SK-N-SH (cell line): Measurements from ENCODE around the gene C11orf91. TPM values are rescaled to one million over a fixed set of nuclear protein-coding genes. Genes with fewer than 3 reads are reported as not detected.

Source experiments
- CTCF ChIA-PET: fragments of 300-600, 350-600 bp; formaldehyde crosslinking; extraction: SDS; loops from one replicate; lab custom pipeline; 2021; lab: Yijun Ruan, JAX
- POLR2A ChIA-PET: fragments of 350-600 bp; sonication (Branson Sonifier 250); formaldehyde crosslinking; extraction: SDS; loops from one replicate; lab custom pipeline; 2020; ENCODE audit warnings: antibody characterized with exemption, inconsistent platforms; lab: Yijun Ruan, JAX
- DNase-seq: peaks from one replicate; pipeline ENCODE4 v3.0.0; 2012
- H2AFZ ChIP-seq: fragments of 200-600 bp; sonication (generic); 2 replicates; pipeline ENCODE4 v1.8.1; 2016; ENCODE audit warnings: antibody characterized with exemption, mild to moderate bottlenecking, low read depth
- H3F3A ChIP-seq: fragments of 200-600 bp; sonication (generic); replicated peaks from 2 replicates; pipeline ENCODE3; 2016; ENCODE audit warnings: antibody characterized with exemption, mild to moderate bottlenecking; ENCODE audit not compliant: insufficient read depth
- H3K27ac ChIP-seq, 2 experiments: fragments of 200-500 bp in 1 of 2; fragments of 200-600 bp in 1 of 2; sonication (Bioruptor generic) in 1 of 2; sonication (generic), shearing (Covaris generic) in 1 of 2; 2 replicates each; pipeline versions ENCODE4 v1.5.1 to v1.6.1; 2014 to 2016; ENCODE audit warnings: low read depth in 2 of 2, inconsistent platforms in 1 of 2, low read length in 1 of 2, mild to moderate bottlenecking in 1 of 2, mixed read lengths in 1 of 2
- H3K27me3 ChIP-seq: fragments of 200-600 bp; sonication (generic), shearing (Covaris generic); 2 replicates; pipeline ENCODE4 v1.6.1; 2016; ENCODE audit warnings: mixed run types; ENCODE audit not compliant: insufficient read depth
- H3K36me3 ChIP-seq, 2 experiments: fragments of 200-500 bp in 1 of 2; fragments of 200-600 bp in 1 of 2; sonication (Bioruptor generic) in 1 of 2; sonication (generic) in 1 of 2; replicated peaks in 1 of 2; 2 replicates each; pipeline versions ENCODE3 to v1.5.1; 2014 to 2016; ENCODE audit warnings: low read length in 1 of 2, mild to moderate bottlenecking in 1 of 2; ENCODE audit not compliant: insufficient read depth in 2 of 2, control insufficient read depth in 1 of 2
- H3K4me1 ChIP-seq, 2 experiments: fragments of 200-500 bp in 1 of 2; fragments of 200-600 bp in 1 of 2; sonication (Bioruptor generic) in 1 of 2; sonication (generic), shearing (Covaris generic) in 1 of 2; 2 replicates each; pipeline versions ENCODE4 v1.5.1 to v1.6.1; 2014 to 2016; ENCODE audit warnings: low read depth in 1 of 2, low read length in 1 of 2, mixed run types in 1 of 2; ENCODE audit not compliant: insufficient read depth in 2 of 2, control insufficient read depth in 1 of 2
- H3K4me2 ChIP-seq: fragments of 200-600 bp; sonication (generic), shearing (Covaris generic); 2 replicates; pipeline ENCODE4 v1.6.1; 2017; ENCODE audit warnings: mixed run types
- H3K4me3 ChIP-seq, 2 experiments: fragments of 200-500 bp in 1 of 2; fragments of 200-600 bp in 1 of 2; sonication (Bioruptor generic) in 1 of 2; sonication (generic), shearing (Covaris generic) in 1 of 2; 2 replicates each; pipeline versions ENCODE4 v1.5.1 to v1.8.1; 2014 to 2016; ENCODE audit warnings: low read depth in 2 of 2, inconsistent platforms in 1 of 2, low read length in 1 of 2, mild to moderate bottlenecking in 1 of 2, mixed read lengths in 1 of 2, moderate library complexity in 1 of 2
- H3K79me2 ChIP-seq: fragments of 200-600 bp; sonication (generic); 2 replicates; pipeline ENCODE4 v1.8.1; 2017; ENCODE audit warnings: mild to moderate bottlenecking; ENCODE audit not compliant: insufficient read depth
- H3K9ac ChIP-seq: fragments of 200-600 bp; sonication (generic); 2 replicates; pipeline ENCODE4 v1.6.1; 2017; ENCODE audit warnings: mixed run types
- H3K9me2 ChIP-seq: fragments of 200-600 bp; sonication (generic); 2 replicates; pipeline ENCODE4 v1.6.1; 2017; ENCODE audit warnings: mixed run types
- H3K9me3 ChIP-seq: fragments of 200-600 bp; sonication (generic); 2 replicates; pipeline ENCODE4 v1.6.1; 2017; ENCODE audit warnings: mixed run types, mild to moderate bottlenecking, moderate library complexity
- H4K20me1 ChIP-seq: fragments of 200-600 bp; sonication (generic); 2 replicates; pipeline ENCODE4 v1.6.1; 2017; ENCODE audit warnings: mild to moderate bottlenecking, mixed run types; ENCODE audit not compliant: insufficient read depth
- ELF1 ChIP-seq: IDR thresholded peaks from 2 replicates; pipeline ENCODE4 v1.4.0; 2012
- EZH2phosphoT487 ChIP-seq: fragments of 200-600 bp; sonication (generic); IDR thresholded peaks from 2 replicates; pipeline ENCODE4 v1.6.1; 2017; ENCODE audit warnings: low read depth, mixed run types, mild to moderate bottlenecking, antibody characterized with exemption, moderate library complexity, borderline replicate concordance
- FOXJ3 ChIP-seq: sonication (generic); formaldehyde crosslinking; IDR thresholded peaks from 2 replicates; pipeline ENCODE4 v1.5.1; 2020; ENCODE audit warnings: mild to moderate bottlenecking, missing genetic modification reagents
- GABPA ChIP-seq: IDR thresholded peaks from 2 replicates; pipeline ENCODE4 v1.4.0; 2012; ENCODE audit warnings: low read depth, mild to moderate bottlenecking
- JUND ChIP-seq: IDR thresholded peaks from 2 replicates; pipeline ENCODE4 v1.4.0; 2012
- MEF2A ChIP-seq: IDR thresholded peaks from 2 replicates; pipeline ENCODE4 v1.4.0; 2012; ENCODE audit warnings: low read depth, borderline replicate concordance
- MXI1 ChIP-seq: IDR thresholded peaks from 2 replicates; pipeline ENCODE4 v1.6.1; 2012; ENCODE audit warnings: mild to moderate bottlenecking, low read depth, low read length, improper control_type of control experiment
- NFIC ChIP-seq: IDR thresholded peaks from 2 replicates; pipeline ENCODE4 v1.4.0; 2012; ENCODE audit warnings: borderline replicate concordance
- NRF1 ChIP-seq: IDR thresholded peaks from 2 replicates; pipeline ENCODE4 v1.6.1; 2012; ENCODE audit warnings: low read depth, mild to moderate bottlenecking, low read length
- REST ChIP-seq: IDR thresholded peaks from 2 replicates; pipeline ENCODE4 v1.6.1; 2012; ENCODE audit warnings: mild to moderate bottlenecking, low read depth, low read length, moderate library complexity
- RFX5 ChIP-seq: IDR thresholded peaks from 2 replicates; pipeline ENCODE4 v1.6.1; 2012; ENCODE audit warnings: mild to moderate bottlenecking, improper control_type of control experiment, low read length
- RXRA ChIP-seq: IDR thresholded peaks from 2 replicates; pipeline ENCODE4 v1.4.0; 2012; ENCODE audit warnings: low read depth, mild to moderate bottlenecking, borderline replicate concordance
- SIN3A ChIP-seq: IDR thresholded peaks from 2 replicates; pipeline ENCODE4 v1.6.1; 2012; ENCODE audit warnings: low read depth, mild to moderate bottlenecking, low read length, moderate library complexity, borderline replicate concordance
- SMC3 ChIP-seq: IDR thresholded peaks from 2 replicates; pipeline ENCODE4 v1.6.1; 2012; ENCODE audit warnings: low read depth, low read length, improper control_type of control experiment
- TAF1 ChIP-seq: IDR thresholded peaks from 2 replicates; pipeline ENCODE4 v1.6.1; 2012; ENCODE audit warnings: low read depth, mild to moderate bottlenecking, low read length, moderate library complexity, borderline replicate concordance
- WGBS: methylation state at CpG from one replicate; pipeline ENCODE4 v1.1.6; 2017; ENCODE audit warnings: low lambda C conversion rate; 5-methylcytosine and 5-hydroxymethylcytosine counted together
- polyA plus RNA-seq, 3 experiments: library from polyadenylated mRNA; depleted of rRNA; stranded (reverse); fragments of >200 nt; gene quantifications; 2 replicates each; pipeline ENCODE4 v1.2.3, GENCODE V29; 2012
- TF ChIP-seq, protein P1 (sequence below): fragments of 150-350 bp; IDR thresholded peaks from 2 replicates; pipeline ENCODE4 v1.6.1; 2016; ENCODE audit warnings: mild to moderate bottlenecking, low read depth, low read length
- TF ChIP-seq, protein P2 (sequence below): fragments of 150-350 bp; IDR thresholded peaks from 2 replicates; pipeline ENCODE4 v1.6.1; 2017; ENCODE audit warnings: antibody characterized with exemption, low read length, low read depth, borderline replicate concordance

The C11orf91 gene
- polyA plus RNA-seq, 1 of the 3 experiments (the other 2 are of a cell fraction) = 0.15 TPM

DNA sequence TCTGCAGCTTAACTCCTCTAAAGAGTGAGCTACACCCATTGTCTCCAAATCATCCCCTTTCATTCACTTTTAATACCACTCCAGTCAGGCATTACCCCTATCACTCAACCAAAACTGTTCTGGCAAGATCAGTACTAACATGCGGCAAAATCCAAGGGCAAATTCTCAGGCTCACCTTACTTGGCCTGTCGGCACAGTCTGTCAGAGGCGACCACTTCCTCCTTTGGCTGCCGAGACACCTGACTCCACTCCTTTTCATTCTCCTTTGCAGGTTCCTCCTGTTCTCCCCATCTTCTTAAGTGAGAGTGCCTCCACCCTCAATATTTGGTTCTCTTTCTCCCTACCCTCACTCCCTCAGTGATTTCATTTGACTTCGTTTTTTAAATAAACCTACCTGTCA, 4.2 kb downstream of the C11orf91 start:
- no peaks in the 10 kb centered on the region for H3K9me2 ChIP-seq
- H3K9me3 ChIP-seq = no peaks in the 10 kb centered on the region
- H3K27ac ChIP-seq = no peak overlapping the region
- H3K36me3 ChIP-seq = no peaks in the 10 kb centered on the region
- peaks cover 36% of the 10 kb centered on the region for H3F3A ChIP-seq
- WGBS = 88% methylated on average over 5 of the region's 5 CpGs
- no peaks in the 10 kb centered on the region for H3K27me3 ChIP-seq
- no peaks in the 10 kb centered on the region for H4K20me1 ChIP-seq
- TF ChIP-seq GABPA = no peak
- no peak for TF ChIP-seq MXI1
- TF ChIP-seq REST = no peak
- TF ChIP-seq, protein P1, sequence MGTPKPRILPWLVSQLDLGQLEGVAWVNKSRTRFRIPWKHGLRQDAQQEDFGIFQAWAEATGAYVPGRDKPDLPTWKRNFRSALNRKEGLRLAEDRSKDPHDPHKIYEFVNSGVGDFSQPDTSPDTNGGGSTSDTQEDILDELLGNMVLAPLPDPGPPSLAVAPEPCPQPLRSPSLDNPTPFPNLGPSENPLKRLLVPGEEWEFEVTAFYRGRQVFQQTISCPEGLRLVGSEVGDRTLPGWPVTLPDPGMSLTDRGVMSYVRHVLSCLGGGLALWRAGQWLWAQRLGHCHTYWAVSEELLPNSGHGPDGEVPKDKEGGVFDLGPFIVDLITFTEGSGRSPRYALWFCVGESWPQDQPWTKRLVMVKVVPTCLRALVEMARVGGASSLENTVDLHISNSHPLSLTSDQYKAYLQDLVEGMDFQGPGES = no peak
- TF ChIP-seq ELF1 = no peak
- no peak for TF ChIP-seq FOXJ3 (CRISPR knock-in tag)
- no peak for TF ChIP-seq RFX5
- TF ChIP-seq SIN3A = no peak
- no peak for TF ChIP-seq SMC3
- TF ChIP-seq NFIC = no peak
- no peak for TF ChIP-seq EZH2phosphoT487
- no peak for TF ChIP-seq JUND
- TF ChIP-seq, protein P2, sequence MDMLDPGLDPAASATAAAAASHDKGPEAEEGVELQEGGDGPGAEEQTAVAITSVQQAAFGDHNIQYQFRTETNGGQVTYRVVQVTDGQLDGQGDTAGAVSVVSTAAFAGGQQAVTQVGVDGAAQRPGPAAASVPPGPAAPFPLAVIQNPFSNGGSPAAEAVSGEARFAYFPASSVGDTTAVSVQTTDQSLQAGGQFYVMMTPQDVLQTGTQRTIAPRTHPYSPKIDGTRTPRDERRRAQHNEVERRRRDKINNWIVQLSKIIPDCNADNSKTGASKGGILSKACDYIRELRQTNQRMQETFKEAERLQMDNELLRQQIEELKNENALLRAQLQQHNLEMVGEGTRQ = no peak
- TF ChIP-seq NRF1 = no peak
- no peak for TF ChIP-seq MEF2A
- TF ChIP-seq RXRA = no peak
- TF ChIP-seq TAF1 = no peak
- TF ChIP-seq, all 33 proteins: peak for 0
- Histone ChIP-seq H2AFZ (no peak overlapping the region), H3K9ac (no peak overlapping the region), H3K79me2 (no peaks in the 10 kb centered on the region), H3K4me2 (no peak overlapping the region), H3K4me1 (peaks cover 29 to 55% of the 10 kb centered on the region in 2 experiments; a peak in 3 of 4 replicates), H3K4me3 (no peak overlapping the region)
- DNase-seq = no peak
- ChIA-PET POLR2A (no interaction called here), CTCF (interaction anchor here (1.6 kb wide), 1 partner anchor 46 kb away, joined by 4 read pairs; no protein-coding TSS in a partner anchor)
